GM18907 (cell line): ENCODE measurements around the gene CCDC92.
A peak's percentile ranks its signal among the peaks of the same experiment; 100 is the strongest.

ENCODE experiments used
- ATAC-seq: cut with Tn5 transposase; IDR thresholded peaks from one replicate; pipeline ENCODE4 v1.9.1; 2021; ENCODE audit warnings: mild to moderate bottlenecking, moderate library complexity; ENCODE audit not compliant: unreplicated experiment

CCDC92 gene

GRCh38 chr12:123976227-123976826 is 3.7 kb upstream of the CCDC92 start:
- no peak for ATAC-seq

DNA sequence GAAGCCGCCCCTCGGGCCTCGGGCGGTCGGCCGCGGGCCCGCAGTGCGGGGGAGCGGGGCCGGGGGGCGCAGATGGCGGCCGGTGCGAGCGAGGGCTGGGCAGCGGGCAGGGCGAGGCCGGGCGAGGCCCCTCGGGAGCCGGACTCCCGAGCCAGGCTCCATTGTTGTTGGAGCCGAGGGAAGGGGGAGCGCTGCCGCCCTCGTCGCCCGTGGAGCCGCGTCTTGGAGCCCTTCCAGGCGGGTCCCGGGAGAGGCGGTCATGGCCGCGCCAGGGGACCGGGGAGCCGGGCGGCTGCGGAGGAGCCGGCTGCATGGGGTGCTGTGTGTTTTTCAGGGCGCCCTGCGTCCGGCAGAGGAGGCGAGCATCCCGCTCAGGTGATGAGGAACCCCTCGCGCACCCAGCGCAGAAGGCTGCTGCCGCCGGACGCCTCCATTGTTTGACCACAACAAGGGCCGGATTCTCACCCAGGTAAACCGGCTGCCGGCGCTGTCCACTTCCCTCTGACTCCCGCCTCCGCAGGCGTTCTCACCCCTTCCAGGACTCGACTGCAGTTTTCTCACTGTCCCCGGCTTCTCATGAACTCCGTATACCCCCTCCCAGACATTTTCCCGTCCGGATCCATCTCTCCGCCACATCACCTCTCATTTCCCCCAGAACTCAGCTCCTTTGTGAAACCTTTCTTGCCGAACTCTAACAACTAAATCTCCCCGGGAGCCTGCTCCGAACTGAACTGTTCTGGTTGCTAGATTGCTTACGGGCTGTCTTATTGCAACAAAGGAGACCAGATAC is 1.1 kb upstream of the CCDC92 start:
- ATAC-seq, result peak; percentile 20

- peak; percentile 12 for ATAC-seq
These were observed 718 bp downstream of the CCDC92 start for GRCh38 chr12:123971770-123972456.

DNA sequence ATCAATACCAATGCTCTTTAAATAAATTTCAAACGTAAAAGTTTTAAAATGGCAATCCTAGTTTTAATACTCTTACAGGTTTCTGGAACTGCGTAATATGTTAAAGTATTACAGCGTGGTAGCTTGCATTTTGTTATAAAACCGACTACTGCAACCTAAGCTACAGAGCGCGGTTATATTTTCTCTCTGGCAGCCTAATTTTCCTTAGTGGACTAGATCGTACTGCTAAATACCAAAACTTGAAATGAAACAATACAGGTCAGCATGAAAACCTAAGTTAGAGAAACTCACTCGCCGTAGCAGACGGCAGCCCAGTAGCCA is 1.2 kb downstream of the CCDC92 start:
- ATAC-seq, result no peak

DNA sequence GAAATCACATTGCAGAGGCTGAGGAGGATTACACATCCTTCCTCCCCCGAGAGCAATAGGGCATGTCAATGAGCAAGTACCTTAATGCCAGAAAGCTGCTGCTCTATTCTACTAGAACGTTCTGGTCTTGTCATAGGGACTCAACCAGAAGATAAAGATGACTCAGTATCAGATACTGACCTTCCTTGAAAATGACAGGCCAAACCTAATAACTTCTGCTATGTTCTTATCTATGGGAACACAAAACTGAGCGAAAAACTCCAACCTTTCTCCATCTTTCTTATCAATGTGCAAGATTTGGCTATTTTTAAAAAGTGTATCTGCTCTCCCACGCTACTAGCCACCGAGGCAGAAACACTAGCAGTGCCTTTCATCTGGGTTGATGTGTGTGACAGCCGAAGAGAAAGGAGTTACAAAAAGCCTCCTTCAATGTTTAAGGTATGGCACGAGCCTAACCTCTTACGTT is 5.5 kb downstream of the CCDC92 start:
- ATAC-seq, result no peak

GRCh38 chr12:123966596-123966995 is 6.0 kb downstream of the CCDC92 start:
- no peak for ATAC-seq

- no peak for ATAC-seq
These were observed 7.2 kb downstream of the CCDC92 start for GRCh38 chr12:123965382-123965781.

- no peak for ATAC-seq
These were observed 8.8 kb downstream of the CCDC92 start for GRCh38 chr12:123963821-123964220.

GRCh38 chr12:123962513-123962912 is 10.1 kb downstream of the CCDC92 start:
- ATAC-seq, result no peak

DNA sequence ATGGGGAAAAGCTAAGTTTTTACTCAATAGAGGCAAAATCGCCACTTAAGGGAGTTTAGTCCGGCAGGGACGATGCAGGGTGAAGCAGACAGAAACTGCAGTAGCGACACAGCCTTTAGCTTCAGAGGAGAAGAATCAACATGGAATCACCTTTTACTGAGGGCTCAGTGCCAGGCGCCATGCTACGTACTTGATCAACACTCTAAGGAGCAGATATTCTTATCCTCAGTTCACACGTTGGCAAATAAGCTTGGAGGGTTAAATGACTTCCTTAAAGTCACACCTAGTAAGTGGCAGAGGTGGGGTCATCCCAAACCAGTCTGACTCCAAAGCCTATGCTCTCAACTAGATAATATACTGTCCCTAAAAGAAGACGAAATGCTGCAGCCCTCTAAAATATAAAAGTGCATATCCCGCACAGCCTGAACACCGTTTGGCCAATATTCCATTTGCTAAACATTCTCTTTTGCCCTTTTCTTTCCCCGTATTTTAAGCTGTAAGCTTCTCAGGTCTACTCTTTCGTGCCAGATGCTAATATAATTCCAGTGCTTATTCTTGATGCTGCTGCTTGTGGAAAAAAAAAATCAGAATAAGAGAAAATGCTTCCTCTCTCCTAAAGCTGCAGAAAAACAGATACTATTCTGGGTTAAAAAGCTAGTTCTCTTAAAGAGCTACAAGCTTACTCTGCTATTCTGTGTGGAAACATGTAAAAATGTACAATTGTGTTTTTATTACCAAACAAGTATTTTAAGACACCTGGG is 10.9 kb downstream of the CCDC92 start:
- ATAC-seq, result no peak

- no peak for ATAC-seq
These were observed 11.8 kb downstream of the CCDC92 start for GRCh38 chr12:123960856-123961255.

DNA sequence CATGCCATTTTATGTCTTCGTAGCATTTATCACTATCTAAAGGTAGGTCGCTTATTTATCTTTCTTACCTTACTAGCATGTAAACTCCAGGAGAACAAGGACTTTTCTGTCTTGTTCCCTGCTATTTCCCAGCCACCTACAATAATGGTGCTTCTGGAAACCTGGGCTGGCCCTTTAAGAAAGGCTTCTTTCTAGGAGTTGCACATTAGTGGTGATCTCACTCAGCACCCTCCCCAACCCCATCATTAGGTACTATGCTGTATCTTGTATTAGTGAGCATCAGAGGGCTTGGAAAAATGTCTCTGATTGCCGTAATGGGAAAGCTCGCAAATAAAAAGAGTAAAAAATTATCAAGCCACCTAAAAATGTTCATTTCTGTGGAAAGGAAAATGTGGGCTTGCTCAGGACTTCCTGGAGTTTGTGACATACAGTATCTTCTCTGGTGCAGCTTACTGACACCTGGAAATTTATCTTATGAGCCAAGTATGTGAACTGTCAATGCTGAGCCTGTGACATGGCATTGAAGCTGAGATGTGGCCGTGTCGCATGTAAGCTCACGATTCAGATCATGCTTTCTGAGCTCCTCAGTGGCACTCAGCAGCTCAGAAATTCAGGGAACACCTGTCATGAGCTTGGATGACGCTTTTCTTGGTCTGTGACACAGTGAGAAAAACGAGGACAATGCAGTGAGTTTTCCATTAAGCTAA is 12.4 kb downstream of the CCDC92 start:
- no peak for ATAC-seq

- ATAC-seq, result no peak
These were observed 13.8 kb downstream of the CCDC92 start for GRCh38 chr12:123958876-123959275.

GRCh38 chr12:123958462-123958861 is 14.2 kb downstream of the CCDC92 start:
- no peak for ATAC-seq

DNA sequence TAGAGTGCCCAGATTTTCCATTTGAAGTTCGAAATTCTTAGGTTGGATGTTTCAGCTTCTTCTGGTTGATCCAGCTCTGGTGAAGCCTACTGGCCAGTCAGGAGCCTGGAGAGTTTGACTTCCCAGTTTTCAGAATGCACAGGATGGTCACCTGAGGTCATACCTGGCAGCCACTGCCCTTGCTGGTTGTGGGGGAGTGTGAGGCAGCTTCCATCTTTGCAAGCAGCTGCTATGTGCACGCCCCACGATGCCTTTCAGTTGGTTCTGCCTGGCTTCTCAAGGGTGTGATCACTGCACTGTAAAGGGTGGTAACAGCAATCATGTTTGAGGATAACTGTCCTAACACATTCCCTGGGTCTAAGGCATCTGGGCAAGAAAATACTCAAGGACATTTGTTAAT is 15.4 kb downstream of the CCDC92 start:
- no peak for ATAC-seq

DNA sequence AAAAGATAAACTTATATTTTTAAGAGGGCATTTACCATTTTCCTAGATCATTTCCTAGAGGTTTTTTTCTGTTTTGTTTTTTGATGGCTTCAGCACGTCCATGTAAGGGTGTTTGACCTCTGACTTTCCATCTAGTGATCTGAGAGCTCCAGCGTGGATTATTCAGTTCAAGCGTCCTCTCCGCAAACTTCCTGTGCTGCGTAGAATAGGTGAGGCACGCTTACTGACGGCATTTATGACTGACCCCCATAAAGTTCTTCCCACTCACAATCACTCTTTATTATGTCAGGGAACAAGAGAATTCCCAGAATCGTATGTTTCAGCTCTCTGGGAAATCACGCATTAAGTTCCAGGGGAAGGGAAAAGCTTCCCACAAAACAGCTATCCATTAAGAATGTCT is 16.4 kb downstream of the CCDC92 start:
- no peak for ATAC-seq

- ATAC-seq, result no peak
These were observed 17.8 kb downstream of the CCDC92 start for GRCh38 chr12:123954647-123955350.

GRCh38 chr12:123952037-123952436 is 20.6 kb downstream of the CCDC92 start:
- ATAC-seq, result no peak

DNA sequence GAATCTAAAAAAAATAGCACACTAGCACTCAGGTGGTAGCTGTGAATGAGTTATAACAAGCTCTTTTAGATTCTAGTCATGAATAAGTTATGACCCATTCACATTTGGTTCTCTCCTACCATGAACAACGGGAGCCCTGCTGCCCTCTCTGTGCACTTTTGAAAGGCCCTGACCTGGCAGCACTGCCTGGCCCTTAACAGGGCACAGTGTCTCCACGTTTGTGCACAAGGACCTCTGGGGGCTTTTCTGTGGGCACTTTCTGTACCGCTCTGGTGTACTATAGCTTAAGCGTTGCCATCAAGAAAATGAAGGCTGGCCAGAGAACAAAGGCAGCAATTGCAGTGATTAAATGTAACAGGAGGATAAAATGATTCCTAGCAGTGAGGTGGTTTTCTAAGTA is 21.2 kb downstream of the CCDC92 start:
- no peak for ATAC-seq
